GM21717 (cell line): ENCODE data around the gene SPAG9.
"Not testable (repeated sequence)": the region's sequence is repeated elsewhere in the genome, so short reads cannot be mapped to it uniquely, and the experiment has no call there.

Experiments used
- ATAC-seq: cut with Tn5 transposase; IDR thresholded peaks from one replicate; pipeline ENCODE4 v1.9.1; 2021; ENCODE audit warnings: mild to moderate bottlenecking, moderate library complexity; ENCODE audit not compliant: unreplicated experiment

SPAG9 gene

GRCh38 chr17:50943575-50943933, 177.1 kb downstream of the SPAG9 start:
- no peak for ATAC-seq

GRCh38 chr17:50941676-50942048, 179.0 kb downstream of the SPAG9 start:
- ATAC-seq: not testable (repeated sequence)

GRCh38 chr17:50939795-50940684, 180.6 kb downstream of the SPAG9 start:
- ATAC-seq: no peak

- ATAC-seq: no peak
Measured at GRCh38 chr17:50939542-50939794, 181.2 kb downstream of the SPAG9 start.

DNA sequence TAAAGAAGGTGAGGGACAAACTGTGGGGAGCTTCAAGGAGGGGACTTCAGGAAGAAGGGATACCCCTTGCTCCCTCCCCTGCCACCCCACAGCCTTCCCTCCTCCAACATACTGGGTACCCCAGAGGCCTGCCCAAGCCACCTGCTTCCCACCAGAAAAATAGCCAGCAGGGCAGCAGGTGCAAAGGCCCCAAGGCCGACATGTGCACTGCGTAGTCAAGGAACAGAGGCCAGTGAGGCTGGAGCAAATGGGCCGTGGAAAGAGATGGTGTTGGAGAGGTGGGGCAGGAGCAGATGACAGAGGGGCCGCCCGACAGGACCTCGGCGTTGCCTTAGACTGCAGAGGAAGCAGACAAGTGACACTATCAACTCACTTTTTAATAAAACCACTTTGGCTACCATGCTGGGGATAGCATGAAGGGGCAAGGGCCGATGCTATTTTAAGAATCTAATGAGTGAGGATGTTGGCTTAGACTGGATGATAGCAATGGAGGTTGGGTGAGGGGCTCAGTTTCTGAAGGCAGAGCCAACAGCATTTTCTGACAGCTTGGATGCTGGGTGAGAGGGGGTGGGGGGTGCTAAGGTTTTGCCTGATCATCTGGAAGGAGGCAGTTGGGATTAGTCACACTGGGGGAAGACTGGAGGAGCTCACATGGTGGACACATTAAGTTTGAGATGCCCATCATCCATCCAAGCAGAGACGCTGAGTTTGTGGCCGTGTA, 181.7 kb downstream of the SPAG9 start:
- ATAC-seq: no peak

GRCh38 chr17:50935996-50936266, 184.7 kb downstream of the SPAG9 start:
- no peak for ATAC-seq

DNA sequence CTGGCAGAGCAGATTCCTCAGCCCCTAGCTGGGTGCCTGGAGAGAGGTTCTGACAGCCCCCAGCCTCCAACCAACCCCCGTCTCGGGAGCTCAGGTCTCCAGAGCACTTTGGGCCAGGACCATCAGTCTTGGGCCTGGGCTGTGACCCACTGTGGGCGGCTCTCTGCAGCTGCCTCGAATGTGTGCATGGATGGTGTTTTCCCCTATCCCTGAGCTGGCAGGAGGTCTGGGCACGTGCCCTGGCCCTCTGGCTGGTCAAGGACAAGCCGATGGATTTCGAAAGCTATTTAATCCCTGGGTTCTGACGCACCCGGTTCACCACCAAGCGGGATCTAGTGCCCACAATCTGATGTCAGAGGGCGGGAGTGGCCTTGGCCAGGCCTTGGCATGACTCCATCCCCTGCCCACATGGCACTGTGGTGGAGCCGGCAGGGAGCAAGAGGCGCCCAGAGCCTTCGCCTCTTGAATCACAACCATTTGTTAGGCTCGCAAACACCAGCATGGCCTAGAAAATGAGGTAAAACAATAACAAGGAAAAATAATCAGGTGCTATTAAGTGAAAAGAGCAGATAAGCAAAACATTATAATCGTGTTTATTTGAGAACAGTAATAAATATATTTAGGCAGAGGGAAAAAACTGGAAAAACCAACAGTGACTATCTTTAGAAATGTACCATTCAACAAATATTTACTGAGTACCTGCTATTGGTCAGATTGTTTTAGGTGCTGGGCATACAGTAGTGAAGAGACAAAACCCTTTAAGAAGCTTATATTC, 185.3 kb downstream of the SPAG9 start:
- ATAC-seq: no peak

DNA sequence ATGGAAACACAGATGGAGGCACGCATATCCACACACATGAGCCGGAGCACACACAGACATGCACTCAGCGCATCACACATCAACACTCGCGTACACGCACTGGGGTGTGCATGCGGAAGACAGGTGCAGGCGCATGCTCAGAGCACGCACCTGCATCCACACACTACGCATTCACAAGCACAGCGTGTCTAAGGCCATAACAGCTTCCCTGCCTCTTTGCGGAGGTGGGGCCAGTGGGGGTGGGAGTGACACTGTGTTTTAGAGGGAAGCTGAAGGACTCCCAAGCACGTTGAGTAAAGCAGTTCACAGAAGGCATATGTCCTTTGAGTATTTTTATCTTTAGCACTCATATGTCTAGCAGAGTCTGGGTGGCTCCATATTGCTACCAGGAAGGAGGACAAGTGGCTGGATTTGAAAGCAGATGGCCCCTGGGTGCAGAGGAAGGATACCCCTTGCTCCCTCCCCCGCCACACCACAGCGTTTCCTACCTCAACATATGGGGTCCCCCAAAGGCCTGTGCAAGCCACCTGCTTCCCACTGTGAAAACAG, 185.9 kb downstream of the SPAG9 start:
- no peak for ATAC-seq

- ATAC-seq: no peak
Measured at GRCh38 chr17:50934161-50934560, 186.5 kb downstream of the SPAG9 start.

- peak; percentile 62 for ATAC-seq
Measured at GRCh38 chr17:50931144-50931908, 189.3 kb downstream of the SPAG9 start.

DNA sequence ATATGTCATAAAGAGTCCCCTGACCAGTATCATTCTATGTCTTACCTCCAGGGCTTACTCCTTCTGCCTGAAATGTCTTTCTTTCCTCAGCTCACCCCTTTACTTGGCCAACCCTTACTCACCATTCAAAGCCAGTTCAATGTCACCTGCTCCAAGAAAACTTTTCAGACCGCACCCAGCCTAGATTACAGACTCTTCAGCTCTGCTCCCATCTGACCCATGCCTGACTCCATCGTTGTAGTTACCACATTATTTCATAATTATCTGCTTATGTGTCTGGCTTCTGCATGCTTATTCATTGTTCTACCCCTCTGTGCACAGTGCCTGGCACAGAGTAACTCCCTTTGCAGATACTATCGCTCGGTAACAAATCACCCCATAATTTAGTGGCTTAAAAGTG, 192.0 kb downstream of the SPAG9 start:
- ATAC-seq: no peak

GRCh38 chr17:50927287-50927686, 193.4 kb downstream of the SPAG9 start:
- ATAC-seq: no peak

GRCh38 chr17:50926523-50926922, 194.1 kb downstream of the SPAG9 start:
- ATAC-seq: no peak

DNA sequence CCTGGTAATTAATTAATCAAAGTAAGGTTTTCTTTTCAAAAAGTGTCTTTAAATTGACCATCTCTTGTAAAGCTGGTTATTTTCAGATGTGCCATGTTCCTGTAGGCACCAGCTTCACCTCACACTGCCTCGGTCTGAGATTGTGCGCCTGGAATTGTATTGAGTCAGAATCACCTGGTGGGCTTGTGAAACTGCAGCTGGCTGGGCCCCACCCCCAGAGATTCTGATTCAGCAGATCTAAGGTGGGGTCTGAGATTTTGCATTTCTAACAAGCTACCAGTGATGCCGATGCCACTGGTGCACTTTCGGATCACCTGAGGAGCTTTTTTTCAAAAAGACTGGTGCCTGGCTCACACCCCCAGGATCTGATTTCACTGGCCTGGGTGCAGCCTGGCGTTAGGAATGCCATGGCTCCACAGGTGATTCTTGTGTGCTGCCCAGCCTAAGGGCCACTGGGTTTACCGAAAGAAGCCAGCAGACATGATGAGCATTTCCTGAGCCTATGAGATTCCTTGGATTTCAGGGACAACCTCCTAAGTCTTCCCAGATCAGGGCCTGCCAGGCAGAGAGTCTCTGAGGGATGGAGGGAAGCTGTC, 195.3 kb downstream of the SPAG9 start:
- no peak for ATAC-seq

GRCh38 chr17:50924800-50925199, 195.9 kb downstream of the SPAG9 start:
- ATAC-seq: no peak

- no peak for ATAC-seq
Measured at GRCh38 chr17:50924300-50924699, 196.4 kb downstream of the SPAG9 start.

GRCh38 chr17:50923611-50924010, 197.1 kb downstream of the SPAG9 start:
- ATAC-seq: no peak

DNA sequence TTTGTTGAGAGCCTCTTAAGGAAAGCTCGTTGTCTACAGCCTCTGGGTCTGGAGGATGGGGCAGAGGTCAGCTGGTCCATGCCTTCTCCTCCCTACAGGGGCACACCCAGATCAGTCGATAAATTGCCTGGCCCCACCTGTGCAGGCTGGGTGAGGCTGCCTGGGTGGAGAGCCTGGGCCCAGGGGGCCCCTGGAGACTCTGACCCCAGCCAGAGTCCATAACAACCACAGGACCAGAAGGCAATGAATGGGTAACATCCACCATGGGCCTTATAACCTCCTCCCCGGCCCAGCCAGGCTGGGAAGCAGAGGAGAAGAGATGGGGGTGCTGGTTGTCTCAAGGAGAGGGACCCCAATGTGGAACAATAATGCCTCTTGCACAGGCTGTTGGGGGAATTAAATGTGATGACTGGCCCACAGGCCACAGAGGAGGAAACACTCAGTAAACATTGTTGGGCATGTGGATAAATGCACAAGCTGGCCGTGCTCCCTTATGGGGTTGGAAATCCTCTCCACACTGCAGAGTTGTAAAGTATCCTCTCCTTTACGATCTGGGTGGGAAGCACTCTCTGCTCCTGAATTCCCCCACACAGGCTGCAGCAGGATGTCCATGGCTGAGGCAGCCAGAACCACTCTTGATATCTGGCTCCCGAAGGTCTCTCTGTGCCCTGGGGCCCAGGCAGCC, 197.8 kb downstream of the SPAG9 start:
- no peak for ATAC-seq

- ATAC-seq: no peak
Measured at GRCh38 chr17:50922107-50922506, 198.6 kb downstream of the SPAG9 start.
